Central memory CD8-positive, alpha-beta T cell (primary cell): ENCODE data around the gene LIMS2.

Experiments
- ATAC-seq: fragments of 150-1000 bp; cut with Tn5 transposase; replicated peaks from 2 replicates; pipeline ENCODE4 v1.10.0; 2022; ENCODE audit warnings: mild to moderate bottlenecking, moderate FRiP score, moderate number of reproducible peaks; ENCODE audit not compliant: poor library complexity, severe bottlenecking; ENCODE audit errors: extremely low read depth
- DNase-seq, 2 donors: peaks; one replicate each; pipeline ENCODE4 v3.0.0; 2021; ENCODE audit warnings: low spot score in 2 of 2
- H3K27ac Mint-ChIP-seq: one replicate; pipeline ENCODE4 v1.8.0; 2022; ENCODE audit warnings: low read depth, mild to moderate bottlenecking, moderate library complexity, mixed read lengths
- H3K27me3 Mint-ChIP-seq: one replicate; pipeline ENCODE4 v1.8.0; 2022; ENCODE audit warnings: mixed read lengths
- H3K36me3 Mint-ChIP-seq: one replicate; pipeline ENCODE4 v1.8.0; 2022; ENCODE audit warnings: mild to moderate bottlenecking, moderate library complexity, mixed read lengths; ENCODE audit not compliant: insufficient read depth
- H3K4me1 Mint-ChIP-seq: one replicate; pipeline ENCODE4 v1.8.0; 2022; ENCODE audit warnings: mixed read lengths
- H3K4me3 Mint-ChIP-seq: one replicate; pipeline ENCODE4 v1.8.0; 2022; ENCODE audit warnings: mild to moderate bottlenecking, moderate library complexity, mixed read lengths
- H3K9me3 Mint-ChIP-seq: one replicate; pipeline ENCODE4 v1.8.0; 2022; ENCODE audit warnings: mixed read lengths

The LIMS2 gene

GRCh38 chr2:127590386-127591190 is 84.7 kb downstream of the LIMS2 start:
- no peak overlapping the region for H3K27ac Mint-ChIP-seq
- no peak for DNase-seq
- no peaks in the 10 kb centered on the region for H3K9me3 Mint-ChIP-seq
- no peaks in the 10 kb centered on the region for H3K4me1 Mint-ChIP-seq
- no peak for ATAC-seq
- H3K36me3 Mint-ChIP-seq: no peaks in the 10 kb centered on the region
- H3K27me3 Mint-ChIP-seq: peaks cover 10% of the 10 kb centered on the region
- H3K4me3 Mint-ChIP-seq: no peak overlapping the region

DNA sequence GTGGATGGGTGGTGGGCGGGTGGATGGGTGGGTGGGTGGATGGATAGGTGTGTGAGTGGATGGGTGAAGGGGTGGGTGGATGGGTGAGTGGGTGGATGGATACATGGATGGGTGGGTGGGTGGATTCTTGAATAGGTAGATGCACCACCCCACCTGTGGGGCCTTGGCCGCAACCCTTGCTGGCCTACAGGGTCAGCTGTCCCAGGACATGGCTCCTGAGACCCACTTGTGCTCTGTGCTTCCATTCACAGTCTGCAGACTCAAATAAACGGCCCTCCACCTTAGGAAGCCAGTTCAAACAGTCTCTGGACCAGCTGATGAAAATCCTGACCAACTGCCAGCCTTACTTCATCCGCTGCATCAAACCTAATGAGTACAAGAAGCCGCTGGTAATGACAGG is 85.5 kb downstream of the LIMS2 start:
- DNase-seq (no peak), ATAC-seq (no peak)
- Mint-ChIP-seq H3K36me3 (no peaks in the 10 kb centered on the region), H3K27ac (no peak overlapping the region), H3K4me3 (no peak overlapping the region), H3K4me1 (no peaks in the 10 kb centered on the region), H3K27me3 (peaks cover 12% of the 10 kb centered on the region), H3K9me3 (no peaks in the 10 kb centered on the region)

GRCh38 chr2:127589358-127589757 is 86.0 kb downstream of the LIMS2 start:
- no peaks in the 10 kb centered on the region for H3K36me3 Mint-ChIP-seq

More at GRCh38 chr2:127589358-127589757, 86.0 kb downstream of the LIMS2 start:
- no peak overlapping the region for H3K27ac Mint-ChIP-seq
- DNase-seq: no peak
- ATAC-seq: no peak
- peaks cover 12% of the 10 kb centered on the region for H3K27me3 Mint-ChIP-seq
- H3K9me3 Mint-ChIP-seq: no peaks in the 10 kb centered on the region
- H3K4me3 Mint-ChIP-seq: no peak overlapping the region
- no peaks in the 10 kb centered on the region for H3K4me1 Mint-ChIP-seq
